DMS53 (cell line): ENCODE measurements around the gene KRTAP10-6.
A peak's percentile ranks its signal among the peaks of the same experiment; 100 is the strongest.

Experiments used
- DNase-seq: peaks from one replicate; lab custom pipeline; 2025; lab: John Stamatoyannopoulos, UW

The KRTAP10-6 gene

DNA sequence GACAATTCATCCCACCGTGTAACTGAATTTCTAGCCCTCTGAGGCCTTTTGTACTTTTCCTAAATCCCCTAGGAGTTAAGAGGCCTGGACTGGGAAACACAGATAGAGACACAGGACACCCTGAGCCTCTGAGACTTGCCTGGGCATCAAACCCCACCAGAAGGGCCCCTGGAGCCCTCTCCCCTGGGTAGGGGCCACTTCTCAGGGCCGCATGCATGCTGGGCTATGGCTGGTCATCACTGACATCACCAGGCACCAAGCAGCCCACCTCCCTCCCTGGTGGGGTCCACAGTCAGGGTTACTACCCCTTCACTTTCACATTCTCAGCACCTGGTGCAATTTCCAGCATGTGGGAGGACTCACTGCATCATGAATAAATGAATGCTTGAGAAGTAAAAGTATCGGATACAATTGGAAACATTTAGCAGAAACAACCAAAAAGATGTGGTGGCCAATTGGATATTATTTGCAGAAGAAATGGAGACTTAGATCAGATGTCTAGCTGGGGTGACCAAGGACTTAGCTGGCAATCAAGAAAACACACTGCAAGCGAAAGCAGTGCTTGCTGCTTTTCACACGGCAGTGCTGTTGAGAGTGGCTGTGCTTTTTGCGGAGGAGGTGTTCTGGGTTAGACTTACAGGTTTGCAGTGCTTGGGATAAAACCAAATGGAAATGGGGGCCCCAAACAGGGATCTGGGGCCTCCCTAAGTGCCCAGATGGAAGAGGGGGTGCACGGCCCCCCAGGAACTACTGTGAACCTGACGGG lies 7.1 kb upstream of the KRTAP10-6 start:
- DNase-seq = no peak

DNA sequence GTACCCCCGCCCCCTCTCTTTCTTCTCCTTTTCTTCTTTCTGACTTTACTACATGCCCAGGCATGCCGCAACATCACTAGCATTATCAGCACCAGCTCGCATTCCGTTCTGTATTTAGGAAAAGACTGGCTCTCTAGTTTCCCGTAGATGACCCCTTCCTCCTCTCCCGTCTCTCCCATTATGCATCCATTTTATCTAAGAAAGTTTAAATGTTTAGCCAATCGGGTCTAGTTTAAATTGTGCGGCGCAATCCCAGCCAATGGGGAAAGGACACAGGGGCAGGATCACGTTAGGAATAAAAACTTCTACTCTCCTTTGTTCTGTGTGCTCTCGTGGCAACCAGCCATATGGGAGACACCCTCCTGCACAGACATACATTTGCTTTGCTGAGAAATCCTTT lies 5.8 kb upstream of the KRTAP10-6 start:
- no peak for DNase-seq

DNA sequence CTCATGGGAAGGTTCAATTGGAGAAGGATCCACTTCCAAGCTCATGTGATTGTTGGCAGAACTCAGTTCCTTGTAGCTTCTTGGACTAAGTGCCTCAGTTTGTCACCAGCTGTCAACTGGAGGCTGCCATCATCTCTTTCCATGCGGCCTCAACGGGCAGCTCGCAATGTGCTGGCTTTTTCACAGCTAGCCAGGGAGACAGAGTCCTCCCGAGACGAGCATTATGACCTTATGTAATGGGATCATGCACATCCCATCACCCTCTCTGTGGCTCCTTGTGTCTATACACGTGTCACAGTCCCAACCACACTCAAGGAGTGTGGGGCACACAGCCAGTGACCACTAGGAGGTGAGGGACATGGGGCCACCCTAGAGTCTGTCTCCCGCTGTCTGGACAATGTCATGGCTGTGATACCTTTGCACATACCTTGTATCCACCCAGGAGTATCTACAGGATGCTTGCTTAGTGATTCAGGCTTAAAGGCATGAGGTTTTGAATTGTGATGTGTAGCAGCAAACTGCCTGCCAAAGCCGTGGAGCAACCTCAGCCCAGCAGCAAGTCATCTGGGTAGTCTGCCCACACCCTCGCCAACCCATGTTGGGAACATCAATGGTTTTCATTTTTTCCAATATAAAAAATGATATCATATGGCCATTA lies 3.9 kb upstream of the KRTAP10-6 start:
- peak; percentile 8 for DNase-seq

DNA sequence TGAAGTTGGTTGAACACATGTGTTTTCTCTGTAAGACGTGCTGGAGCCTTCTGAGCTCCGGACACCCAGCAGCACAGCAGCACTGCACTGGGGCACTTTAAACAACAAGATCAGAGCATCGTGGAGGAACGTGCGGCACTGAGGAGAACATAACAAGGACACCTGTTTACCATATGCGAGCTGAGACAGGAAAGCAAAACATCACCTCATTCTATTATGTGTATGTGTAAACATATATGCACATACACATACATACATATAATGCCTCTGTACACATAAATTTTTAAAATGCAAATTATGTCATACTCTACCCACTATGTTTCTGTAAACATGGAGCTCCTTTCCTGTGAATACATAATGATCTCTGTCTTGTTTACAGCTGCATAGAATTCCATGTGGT lies 3.2 kb upstream of the KRTAP10-6 start:
- DNase-seq = no peak

DNA sequence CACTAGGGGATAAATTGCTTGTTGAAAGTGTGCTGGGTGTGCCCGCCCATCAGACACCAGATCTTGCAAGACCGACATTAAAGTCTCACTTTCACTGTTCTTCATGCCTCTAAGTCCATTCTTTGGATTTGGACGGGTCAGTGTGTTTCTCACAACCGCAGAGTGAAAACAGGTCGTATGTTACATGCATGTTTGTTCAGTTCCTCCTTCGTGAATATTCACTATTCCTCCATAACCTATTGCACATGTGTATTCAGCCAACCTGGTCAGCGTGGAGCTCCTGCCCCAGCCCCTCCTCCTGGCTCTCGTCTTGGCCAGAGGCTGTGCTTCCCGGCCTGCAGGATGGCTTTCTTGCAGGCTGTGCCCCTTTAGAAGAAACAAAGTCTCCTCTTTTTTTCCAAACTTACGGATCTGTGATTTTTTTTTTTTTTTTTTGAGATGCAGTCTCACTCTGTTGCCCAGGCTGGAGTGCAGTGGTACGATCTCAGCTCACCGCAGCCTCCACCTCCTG lies 2.2 kb upstream of the KRTAP10-6 start:
- no peak for DNase-seq

DNA sequence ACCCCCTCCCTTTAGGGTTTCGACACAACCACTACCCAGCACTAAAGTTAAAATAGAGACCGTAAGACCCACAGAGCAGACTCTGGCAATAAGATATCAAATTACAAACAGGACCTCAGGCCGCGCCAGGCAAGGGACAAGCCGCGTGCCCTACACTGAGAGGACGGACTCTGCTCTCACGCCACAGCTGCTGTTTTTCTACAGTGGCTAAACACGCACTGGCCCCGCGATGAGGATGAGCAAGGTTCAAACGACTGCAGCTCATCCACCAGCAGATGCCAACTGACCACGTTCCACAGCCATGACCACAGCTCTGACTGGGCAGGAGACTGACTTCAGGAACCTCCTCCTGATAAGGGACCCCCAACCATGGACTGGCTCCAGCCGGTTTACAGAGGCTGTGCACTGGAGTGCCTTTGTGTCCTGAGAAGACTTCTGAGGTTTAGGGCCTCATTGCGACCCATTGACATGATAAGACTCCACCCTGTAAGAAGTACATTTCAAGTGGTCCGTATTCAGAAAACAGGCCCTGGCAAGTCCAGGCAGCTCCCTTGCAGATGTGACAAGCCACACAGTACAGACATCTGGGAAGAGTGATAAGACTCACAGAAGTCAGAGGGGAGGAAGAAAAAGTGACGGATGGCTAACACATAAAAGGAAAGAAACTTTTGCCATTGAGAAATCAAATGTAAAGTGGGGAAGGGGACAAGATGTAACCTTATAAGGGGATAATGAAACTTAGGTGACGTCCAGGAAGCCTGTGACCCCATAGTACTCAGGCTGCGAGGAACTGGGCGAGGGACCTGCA lies 1.5 kb upstream of the KRTAP10-6 start:
- peak; percentile 60 for DNase-seq

DNA sequence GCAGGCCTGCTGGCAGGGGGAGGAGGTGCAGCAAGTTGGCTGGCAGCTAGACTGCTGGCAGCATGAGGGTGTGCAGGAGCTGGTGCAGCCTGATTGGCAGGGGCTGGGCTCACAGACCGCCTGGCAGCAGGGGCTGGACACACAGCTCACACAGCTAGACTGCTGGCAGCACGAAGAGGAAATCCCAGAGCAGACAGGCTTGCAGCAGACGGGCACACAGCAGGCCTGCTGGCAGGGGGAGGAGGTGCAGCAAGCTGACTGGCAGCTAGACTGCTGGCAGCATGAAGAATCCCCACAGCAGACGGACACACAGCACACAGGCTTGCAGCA lies 539 bp downstream of the KRTAP10-6 start:
- DNase-seq = peak; percentile 28

DNA sequence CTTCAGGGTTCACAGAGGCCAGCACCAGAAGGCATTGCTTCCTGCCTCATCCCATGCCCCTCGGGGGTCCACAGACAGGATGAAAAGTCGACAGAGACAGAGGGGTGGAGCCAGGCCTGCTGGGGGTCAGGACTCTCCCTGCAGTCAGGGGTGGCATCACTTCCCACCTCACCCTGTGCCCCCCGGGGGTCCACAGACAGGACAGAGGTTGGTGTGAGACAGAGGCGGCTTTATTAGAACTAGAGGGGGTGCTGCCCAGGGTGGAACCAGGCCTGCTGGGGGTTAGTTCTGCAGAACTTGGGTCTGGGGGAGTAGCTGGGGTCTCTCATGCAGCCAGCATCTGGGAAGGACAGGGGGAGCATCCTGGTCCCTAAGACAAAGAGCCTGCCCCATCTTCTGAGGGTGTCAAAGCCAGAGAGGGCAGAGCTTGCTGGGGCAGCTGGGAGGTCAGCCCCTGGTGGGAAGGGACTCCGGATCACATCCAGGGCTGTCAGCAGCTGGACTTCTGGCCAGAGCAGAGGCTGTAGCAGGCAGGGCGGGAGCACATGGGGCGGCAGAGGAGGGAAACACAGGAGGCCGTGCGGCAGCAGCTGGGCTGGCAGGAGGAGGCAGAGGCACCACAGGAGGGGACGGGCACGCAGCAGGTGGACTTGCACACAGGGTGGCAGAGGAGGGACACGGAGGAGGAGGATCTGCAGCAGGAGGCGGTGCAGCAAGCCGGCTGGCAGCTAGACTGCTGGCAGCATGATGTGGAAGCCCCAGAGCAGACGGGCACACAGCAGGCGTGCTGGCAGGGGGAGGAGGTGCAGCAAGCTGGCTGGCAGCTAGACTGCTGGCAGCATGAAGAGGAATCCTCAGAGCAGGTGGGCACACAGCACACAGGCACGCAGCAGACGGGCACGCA lies 1.2 kb downstream of the KRTAP10-6 start:
- DNase-seq = peak; percentile 26

DNA sequence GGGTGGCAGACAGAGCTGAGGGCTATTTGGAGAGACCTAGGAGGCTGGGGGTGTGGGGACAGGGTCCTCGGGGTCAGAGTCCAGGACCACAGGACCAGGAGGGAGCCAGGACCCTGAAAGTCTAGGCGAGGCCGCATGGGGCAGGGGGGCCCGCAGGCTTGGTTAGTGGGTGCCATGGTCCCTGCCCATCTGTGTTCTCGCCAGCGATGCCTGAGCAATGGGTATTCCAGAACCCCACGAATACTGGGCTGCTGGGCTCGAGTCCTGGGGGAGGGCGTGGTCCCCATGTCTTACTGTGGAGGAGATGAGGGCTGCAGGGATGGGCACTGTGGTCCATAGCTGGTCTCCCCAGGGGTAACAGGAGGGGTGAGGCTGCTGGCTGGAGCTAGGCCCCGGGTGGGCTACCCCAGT lies 2.0 kb downstream of the KRTAP10-6 start:
- DNase-seq = no peak

DNA sequence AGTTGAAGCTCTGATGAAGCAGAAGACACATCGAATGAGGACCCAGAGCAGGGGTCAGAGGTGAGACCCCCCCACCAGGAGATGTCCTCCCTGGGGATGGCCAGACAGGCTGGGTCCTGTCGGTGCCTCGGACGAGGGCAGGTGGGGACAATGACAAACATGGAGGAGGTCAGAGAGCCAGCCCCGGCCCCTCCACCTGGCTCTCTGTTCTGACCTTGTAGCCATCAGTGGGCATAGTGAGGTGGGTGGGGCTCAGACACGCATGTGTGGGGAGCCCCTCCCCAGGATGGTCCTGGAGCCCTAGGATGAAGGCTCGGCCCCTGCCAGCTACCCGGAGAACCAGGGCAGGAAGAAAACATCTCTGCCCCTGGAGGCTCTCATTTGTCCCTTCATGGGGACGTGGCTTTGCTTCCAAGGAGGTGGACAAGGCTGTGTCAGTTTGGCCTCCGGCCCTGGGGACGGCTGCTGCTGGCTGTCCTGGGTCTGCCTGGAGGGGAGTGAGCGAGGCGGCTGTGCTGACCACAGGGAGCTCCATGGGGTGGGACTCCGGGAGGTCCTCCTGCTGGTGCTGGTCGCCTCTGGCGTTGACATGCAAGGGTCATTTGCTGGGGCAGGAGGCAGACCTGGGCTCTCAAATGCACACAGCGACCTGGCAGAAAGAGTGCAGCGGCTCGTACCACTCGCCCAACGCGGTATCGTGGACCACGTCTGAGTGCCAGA lies 2.6 kb downstream of the KRTAP10-6 start:
- DNase-seq = no peak

DNA sequence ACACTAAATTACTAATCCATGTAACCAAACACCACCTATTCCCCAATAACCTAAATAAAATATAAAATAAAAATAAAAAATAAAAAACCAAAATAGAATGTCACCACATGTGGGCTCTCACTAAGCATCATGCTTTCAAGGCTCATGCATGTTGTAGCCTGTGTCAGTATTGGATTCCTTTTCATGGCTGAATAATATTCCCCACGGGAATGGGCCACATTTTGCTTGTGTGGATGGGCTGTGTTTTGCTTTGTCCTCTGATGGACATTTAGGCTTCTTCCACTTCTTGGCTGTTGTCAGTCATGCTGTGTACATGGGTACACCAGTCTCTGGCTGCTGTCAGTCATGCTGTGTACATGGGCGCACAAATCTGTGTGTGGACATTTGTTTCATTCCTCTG lies 3.2 kb downstream of the KRTAP10-6 start:
- DNase-seq = no peak

DNA sequence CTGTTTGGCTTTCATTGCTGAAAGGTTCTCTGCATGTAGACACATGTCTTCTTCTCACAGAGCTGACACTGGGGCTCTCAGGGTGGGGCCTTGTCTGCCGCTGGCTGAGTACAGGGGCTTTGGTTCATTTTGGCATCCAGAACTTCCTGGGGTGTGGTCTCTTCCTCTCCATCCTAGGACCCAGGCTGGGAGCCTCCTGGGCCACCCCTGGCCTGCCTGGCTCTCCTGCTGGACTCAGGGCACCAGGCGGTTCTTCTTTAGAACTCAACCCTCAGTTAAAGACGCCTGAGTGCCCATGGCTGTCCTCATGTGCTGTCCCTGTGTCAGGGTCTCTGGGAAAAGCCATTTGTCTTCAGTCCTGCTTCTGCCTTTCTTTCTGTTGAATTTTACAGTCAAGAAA lies 6.4 kb downstream of the KRTAP10-6 start:
- no peak for DNase-seq

DNA sequence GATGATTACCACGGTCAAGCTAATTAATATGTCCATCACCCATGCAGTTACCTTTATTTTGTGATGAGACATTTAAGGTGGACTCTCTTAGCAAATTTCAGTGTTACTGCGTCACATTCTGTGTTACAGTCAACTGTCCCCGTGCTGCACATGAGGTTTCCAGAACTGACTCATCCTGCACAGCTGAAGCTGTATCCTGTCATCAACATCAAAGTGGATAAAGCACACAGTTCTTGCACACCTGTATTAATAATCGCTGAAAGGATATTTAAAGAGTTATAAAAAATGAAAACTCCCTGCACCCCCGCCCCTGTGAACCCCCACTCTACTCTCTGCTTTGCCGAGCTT lies 8.5 kb downstream of the KRTAP10-6 start:
- DNase-seq = no peak

DNA sequence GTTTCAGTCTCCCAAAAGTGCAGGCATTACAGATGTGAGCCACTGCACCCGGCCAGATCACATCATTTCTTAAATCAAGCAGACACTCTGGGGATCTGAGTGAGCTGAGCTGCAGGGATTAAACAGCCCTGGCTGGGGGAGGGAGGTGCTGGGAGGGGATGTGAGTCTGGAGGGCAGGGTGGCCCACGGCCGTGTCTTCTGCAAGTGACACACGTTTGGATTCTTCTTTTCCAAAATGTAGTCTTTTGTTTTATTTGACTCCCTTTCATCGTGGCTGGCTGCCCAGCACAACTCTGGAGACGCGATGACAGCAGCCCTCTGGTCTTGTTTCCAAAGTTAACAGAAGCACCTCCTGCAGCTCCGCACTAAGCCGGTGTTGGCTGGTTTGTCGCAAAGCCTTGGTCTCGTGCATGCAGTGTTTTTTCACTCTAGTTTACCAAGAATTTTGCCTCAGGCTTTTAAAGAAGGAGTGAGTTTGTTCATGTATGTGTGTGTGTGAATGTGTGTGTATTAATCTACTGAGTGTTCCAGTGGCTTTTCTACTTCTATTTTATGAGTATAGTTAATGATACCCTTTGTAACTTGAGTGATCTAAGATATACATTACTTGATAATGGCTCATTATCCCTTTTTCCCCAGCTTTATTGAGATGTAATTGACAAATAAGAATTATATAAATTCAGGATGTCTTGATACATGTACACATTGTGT lies 9.1 kb downstream of the KRTAP10-6 start:
- DNase-seq = no peak

DNA sequence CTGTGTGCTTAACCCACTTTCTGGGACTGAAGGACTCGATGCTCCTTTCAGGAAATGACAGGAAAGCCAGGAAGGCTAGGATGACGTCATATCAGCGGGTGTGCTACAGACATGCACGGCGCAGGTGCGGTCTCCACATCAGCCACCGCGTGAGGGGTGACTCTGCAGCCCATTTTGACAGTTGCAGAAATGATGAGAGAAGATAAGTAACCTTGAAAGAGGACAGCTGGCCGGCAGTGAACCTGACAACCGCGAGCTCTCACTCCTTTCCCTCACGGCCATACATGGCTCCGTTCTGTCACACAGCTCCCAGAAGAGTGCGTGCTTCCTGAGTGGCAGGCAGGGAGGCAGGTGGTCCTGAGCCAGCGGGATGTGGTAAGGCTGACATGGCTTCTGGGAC lies 10.2 kb downstream of the KRTAP10-6 start:
- DNase-seq = peak; percentile 12

DNA sequence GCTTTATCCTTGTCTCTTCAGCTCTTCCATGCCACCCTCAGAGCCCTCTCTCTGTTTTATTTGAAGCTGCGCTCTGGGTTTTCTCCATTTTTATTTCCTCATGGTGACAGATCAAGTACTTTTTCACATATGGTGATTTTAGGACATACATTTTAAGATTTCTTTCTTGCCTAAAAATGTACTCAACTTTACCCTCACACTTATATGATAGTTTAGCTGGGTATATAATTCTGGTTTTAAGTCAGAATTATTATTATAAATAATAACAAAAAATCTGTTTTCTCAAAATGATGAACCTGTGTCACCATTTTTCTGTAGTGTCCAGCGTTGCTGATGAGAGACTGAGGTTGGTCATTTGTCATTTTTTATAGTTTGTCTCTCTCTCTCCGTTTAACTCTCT lies 11.1 kb downstream of the KRTAP10-6 start:
- peak; percentile 20 for DNase-seq

DNA sequence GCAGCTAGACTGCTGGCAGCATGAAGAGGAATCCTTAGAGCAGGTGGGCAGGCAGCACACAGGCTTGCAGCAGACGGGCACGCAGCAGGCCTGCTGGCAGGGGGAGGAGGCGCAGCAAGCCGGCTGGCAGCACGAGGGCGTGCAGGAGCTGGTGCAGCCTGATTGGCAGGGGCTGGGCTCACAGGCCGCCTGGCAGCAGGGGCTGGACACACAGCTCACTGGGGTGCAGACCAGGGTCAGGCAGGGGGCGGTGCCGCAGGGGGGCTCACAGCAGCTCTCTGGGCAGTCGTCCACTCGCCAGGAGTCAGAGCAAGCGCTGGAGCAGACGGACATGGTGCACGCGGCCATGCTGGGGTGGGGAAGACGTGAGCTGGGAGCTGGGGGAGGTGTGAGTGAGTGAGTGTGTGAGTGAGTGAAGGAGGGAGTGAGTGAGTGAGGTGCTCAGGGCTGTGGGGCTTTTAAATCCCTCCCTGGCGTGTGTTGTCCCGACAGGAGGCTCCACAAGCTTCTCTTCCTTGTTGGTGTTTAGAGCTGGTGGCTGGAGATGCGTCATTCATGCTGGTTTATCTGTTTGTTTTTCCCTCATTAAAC lies 12.0 kb downstream of the KRTAP10-6 start, which contains the start of gene KRTAP10-5:
TSS of gene KRTAP10-5 (minus strand) at position 374 of the 591 bp plus-strand sequence. CDS start at position 348, 26 bp downstream.
- peak; percentile 80 for DNase-seq

DNA sequence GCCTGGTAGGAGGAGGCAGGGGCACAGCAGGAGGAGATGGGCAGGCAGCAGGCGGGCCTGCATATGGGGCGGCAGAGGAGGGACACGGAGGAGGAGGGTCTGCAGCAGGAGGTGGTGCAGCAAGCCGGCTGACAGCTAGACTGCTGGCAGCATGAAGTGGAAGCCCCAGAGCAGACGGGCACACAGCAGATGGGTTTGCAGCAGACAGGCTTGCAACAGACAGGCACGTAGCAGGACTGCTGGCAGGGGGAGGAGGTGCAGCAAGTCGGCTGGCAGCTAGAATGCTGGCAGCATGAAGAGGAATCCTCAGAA lies 12.5 kb downstream of the KRTAP10-6 start:
- DNase-seq = peak; percentile 51

DNA sequence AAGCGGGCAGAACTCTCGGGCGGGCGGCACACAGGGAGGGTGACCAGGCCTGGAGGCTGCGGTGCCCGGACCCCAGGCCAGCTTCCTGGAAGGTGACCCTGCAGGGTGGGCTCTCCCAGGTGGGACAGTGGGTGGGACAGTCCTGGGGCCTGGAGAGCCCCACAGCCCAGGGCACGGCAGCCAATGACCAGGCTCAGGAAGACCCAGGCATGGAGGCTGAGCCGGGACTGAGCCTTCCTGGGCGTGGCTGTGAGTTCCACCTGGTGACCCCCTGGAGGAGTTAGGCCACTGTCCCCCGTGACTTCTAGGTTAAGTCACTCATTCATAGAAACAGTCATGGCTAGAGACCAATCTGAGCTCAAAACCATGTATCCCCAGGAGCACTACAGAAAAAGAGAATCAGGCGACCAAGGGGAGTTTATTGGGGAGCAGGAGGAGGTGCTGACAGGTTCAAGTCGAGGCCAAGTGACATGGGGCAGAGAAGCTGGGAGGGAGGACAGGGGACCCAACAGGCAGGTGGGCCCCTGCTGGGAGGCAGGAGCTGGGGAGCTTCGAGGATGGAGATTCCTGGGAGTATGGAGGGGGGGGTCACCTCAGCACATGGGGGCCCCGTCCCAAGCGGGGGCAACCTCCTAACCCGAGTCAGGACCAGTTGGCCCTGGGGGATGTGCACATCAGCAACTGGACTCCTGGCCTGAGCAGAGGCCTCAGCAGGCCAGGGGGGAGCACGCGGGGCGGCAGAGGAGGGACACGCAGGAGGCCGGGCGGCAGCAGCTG lies 13.1 kb downstream of the KRTAP10-6 start:
- no peak for DNase-seq
